Dendritic cell treated with granulocyte-macrophage colony-stimulating factor and Interleukin-4, amounts not matched to agents 40 ng/mL and 50 ng/mL, for 4 days (primary cell): Measurements from ENCODE around the gene TAF1L.
"Not testable (repeated sequence)": the region's sequence is repeated elsewhere in the genome, so short reads cannot be mapped to it uniquely, and the experiment has no call there.

Experiments
- H3K27ac Mint-ChIP-seq: one replicate; pipeline ENCODE4 v1.8.0; 2022; ENCODE audit warnings: mild to moderate bottlenecking, mixed read lengths
- H3K27me3 Mint-ChIP-seq: one replicate; pipeline ENCODE4 v1.8.0; 2022; ENCODE audit warnings: mild to moderate bottlenecking, mixed read lengths
- H3K36me3 Mint-ChIP-seq: one replicate; pipeline ENCODE4 v1.8.0; 2022; ENCODE audit warnings: low read depth, mixed read lengths
- H3K4me1 Mint-ChIP-seq: one replicate; pipeline ENCODE4 v1.8.0; 2022; ENCODE audit warnings: low read depth, mixed read lengths
- H3K4me3 Mint-ChIP-seq: one replicate; pipeline ENCODE4 v1.8.0; 2022; ENCODE audit warnings: mild to moderate bottlenecking, moderate library complexity, mixed read lengths
- H3K9me3 Mint-ChIP-seq: one replicate; pipeline ENCODE4 v1.8.0; 2022; ENCODE audit warnings: mixed read lengths
- intact Hi-C: fragments of 100-400 bp; cut with micrococcal nuclease; formaldehyde crosslinking; loops from one replicate; pipeline ENCODE4 v1.15.0; 2022

The TAF1L gene

GRCh38 chr9:32622948-32623347 is 12.5 kb downstream of the TAF1L start:
- H3K4me3 Mint-ChIP-seq = no peak overlapping the region
- intact Hi-C loops = no loop called here
- H3K36me3 Mint-ChIP-seq = no peaks in the 10 kb centered on the region
- no peak overlapping the region for H3K27ac Mint-ChIP-seq
- H3K4me1 Mint-ChIP-seq = no peaks in the 10 kb centered on the region
- H3K27me3 Mint-ChIP-seq = peaks cover 5% of the 10 kb centered on the region
- H3K9me3 Mint-ChIP-seq = no peaks in the 10 kb centered on the region

DNA sequence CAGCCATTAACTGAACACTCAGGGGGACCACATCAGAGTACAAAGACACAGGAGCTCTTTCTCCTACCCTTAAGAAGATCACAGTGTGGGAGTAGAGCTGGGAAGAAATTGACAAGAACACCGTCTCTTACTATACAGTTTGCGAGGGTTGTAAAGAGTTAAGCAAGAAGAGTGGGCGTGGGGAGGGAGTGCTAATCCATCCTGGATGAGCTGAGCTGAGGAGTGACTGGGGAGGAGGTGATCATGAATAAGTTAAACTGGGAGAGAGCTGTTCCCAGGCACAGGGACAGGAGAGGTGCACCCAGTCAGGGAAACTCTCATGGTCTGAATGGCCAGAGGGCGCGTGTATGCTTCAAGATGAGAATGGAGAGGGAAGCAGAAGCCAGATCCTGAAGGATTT is 17.2 kb downstream of the TAF1L start:
- Mint-ChIP-seq H3K27ac (no peak overlapping the region), H3K36me3 (no peaks in the 10 kb centered on the region), H3K27me3 (peaks cover 10% of the 10 kb centered on the region), H3K4me1 (no peaks in the 10 kb centered on the region), H3K4me3 (no peak overlapping the region), H3K9me3 (no peaks in the 10 kb centered on the region)
- intact Hi-C loops = no loop called here

DNA sequence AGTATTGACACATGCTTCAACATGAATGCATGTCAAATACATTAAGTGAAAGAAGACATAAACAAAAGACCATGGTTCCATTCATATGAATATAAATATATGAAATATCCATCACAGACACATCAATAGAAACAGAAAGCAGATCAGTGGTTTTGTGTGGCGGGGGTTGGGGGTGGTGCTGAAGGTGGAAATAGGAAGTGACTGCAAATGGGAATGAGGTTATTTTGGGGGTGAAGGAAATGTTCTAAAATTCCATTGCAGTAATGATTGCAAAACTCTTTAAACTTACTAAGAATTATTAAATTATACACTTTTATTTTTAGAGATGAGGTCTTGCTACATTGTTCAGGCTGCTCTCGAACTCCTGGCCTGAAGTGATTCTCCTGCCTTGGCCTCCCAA is 28.7 kb downstream of the TAF1L start:
- Mint-ChIP-seq H3K36me3 (no peaks in the 10 kb centered on the region), H3K27me3 (peaks cover 15% of the 10 kb centered on the region), H3K27ac (no peak overlapping the region), H3K4me1 (peaks cover 8% of the 10 kb centered on the region), H3K4me3 (no peak overlapping the region), H3K9me3 (no peaks in the 10 kb centered on the region)
- intact Hi-C loops = no loop called here

GRCh38 chr9:32603914-32604852 is 31.3 kb downstream of the TAF1L start:
- Mint-ChIP-seq H3K9me3 (no peaks in the 10 kb centered on the region), H3K27me3 (peaks cover 26% of the 10 kb centered on the region), H3K4me3 (no peak overlapping the region), H3K27ac (no peak overlapping the region), H3K36me3 (no peaks in the 10 kb centered on the region), H3K4me1 (peaks cover 13% of the 10 kb centered on the region)
- intact Hi-C loops = no loop called here

DNA sequence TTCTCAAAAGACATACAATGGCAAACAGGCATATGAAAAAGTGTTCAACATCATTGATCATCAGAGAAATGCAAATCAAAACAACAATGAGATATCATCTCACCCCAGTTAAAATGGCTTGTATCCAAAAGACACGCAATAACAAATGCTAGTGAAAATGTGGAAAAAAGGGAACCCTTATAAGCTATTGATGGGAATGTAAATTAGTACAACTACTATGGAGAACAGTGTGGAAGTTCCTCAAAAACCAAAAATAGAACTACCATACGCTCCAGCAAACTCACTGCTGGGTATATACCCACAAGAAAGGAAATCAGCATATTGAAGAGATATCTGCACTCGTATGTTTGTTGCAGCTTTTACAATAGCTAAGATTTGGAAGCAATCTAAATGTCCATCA is 36.4 kb downstream of the TAF1L start:
- H3K4me3 Mint-ChIP-seq, H3K27ac Mint-ChIP-seq, intact Hi-C loops, H3K36me3 Mint-ChIP-seq: not testable (repeated sequence)
- Mint-ChIP-seq H3K4me1 (peaks cover 21% of the 10 kb centered on the region), H3K9me3 (peaks cover 10% of the 10 kb centered on the region), H3K27me3 (peaks cover 26% of the 10 kb centered on the region)

DNA sequence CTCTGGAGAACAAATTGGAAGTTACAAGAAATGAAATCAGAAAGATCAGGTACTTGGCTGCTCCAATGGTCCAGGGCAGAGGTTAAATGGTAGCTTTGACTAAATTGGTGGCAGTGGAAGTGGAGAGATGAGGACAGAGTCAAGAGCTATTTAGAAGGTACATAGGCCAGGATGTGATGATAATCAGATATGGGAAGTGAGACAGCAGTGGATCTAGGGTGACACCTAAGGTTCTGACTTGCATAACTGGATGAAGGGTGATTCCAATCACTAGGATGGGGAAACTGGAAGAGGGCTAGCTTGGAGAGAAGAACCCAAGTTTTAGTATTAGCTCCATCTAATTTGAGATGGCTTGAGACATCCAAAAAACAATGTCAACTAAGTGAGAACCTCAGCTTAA is 38.5 kb downstream of the TAF1L start:
- Mint-ChIP-seq H3K4me3 (no peak overlapping the region), H3K27ac (no peak overlapping the region), H3K36me3 (no peaks in the 10 kb centered on the region), H3K9me3 (peaks cover 10% of the 10 kb centered on the region), H3K27me3 (peaks cover 25% of the 10 kb centered on the region), H3K4me1 (peaks cover 21% of the 10 kb centered on the region)
- intact Hi-C loops = no loop called here

DNA sequence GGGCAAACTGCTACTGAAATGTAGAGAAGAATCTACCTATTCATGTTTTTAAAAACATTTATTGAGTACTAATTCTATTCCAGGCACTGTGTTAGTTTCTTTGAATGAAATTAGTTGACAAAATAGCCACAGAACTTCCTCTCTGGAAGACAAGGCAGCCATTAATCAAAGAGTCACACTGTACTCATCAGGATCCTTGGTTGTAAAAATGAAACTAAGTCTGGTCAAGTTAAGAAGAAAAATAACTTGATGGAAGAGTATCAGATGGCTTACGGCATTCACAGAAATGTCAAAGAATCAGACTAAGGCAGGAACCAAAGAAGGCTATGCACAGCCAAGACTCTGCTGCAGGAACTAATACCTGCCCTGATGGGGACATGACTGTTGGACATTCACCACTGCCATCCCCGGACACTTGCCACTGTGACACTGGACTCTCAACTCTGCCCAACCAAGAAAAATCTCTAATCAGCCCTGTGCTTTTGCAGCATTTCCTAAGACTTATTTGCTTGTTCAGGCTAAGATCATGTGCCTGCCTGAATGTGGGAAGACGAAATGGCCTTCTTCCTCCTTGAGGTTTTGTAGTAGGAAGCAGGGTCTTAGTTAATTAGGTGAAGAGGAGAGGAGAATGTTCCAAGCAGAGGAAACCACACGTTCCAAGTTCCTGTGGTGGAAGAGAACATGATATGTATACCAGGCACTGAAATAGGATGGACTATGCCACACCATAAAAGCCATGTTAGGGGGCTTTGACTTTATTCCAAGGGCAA is 39.2 kb downstream of the TAF1L start:
- Mint-ChIP-seq H3K27ac (no peak overlapping the region), H3K27me3 (peaks cover 23% of the 10 kb centered on the region), H3K4me3 (no peak overlapping the region), H3K4me1 (peaks cover 21% of the 10 kb centered on the region), H3K9me3 (peaks cover 10% of the 10 kb centered on the region), H3K36me3 (no peaks in the 10 kb centered on the region)
- intact Hi-C loops = no loop called here

DNA sequence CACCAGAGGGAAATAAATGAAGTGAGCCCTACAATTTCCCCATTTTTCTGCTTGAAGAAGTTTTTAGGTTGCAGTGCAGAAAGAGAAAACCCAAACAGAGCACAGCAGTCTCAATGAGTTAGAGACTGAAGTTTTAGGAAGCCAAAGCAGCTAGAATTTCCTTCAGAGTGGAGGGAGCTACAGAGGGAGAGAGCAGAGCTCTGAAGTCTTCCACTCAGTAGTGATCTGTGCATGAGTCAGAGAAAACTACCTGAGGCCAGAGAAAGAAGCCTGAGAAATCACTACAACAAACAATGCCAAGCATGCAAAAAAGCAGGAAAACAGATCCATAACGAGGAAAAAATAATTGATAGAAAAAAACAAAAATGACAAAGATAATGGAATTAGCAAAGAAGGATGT is 44.6 kb downstream of the TAF1L start:
- no peaks in the 10 kb centered on the region for H3K9me3 Mint-ChIP-seq
- peaks cover 26% of the 10 kb centered on the region for H3K27me3 Mint-ChIP-seq
- H3K4me3 Mint-ChIP-seq = no peak overlapping the region
- intact Hi-C loops = no loop called here
- H3K4me1 Mint-ChIP-seq = peaks cover under 1% of the 10 kb centered on the region
- no peaks in the 10 kb centered on the region for H3K36me3 Mint-ChIP-seq
- no peak overlapping the region for H3K27ac Mint-ChIP-seq

GRCh38 chr9:32590476-32590875 is 45.0 kb downstream of the TAF1L start:
- no peak overlapping the region for H3K4me3 Mint-ChIP-seq
- intact Hi-C loops = no loop called here
- peaks cover 30% of the 10 kb centered on the region for H3K27me3 Mint-ChIP-seq
- no peaks in the 10 kb centered on the region for H3K4me1 Mint-ChIP-seq
- no peaks in the 10 kb centered on the region for H3K9me3 Mint-ChIP-seq
- no peak overlapping the region for H3K27ac Mint-ChIP-seq
- no peaks in the 10 kb centered on the region for H3K36me3 Mint-ChIP-seq

- no peaks in the 10 kb centered on the region for H3K36me3 Mint-ChIP-seq
- H3K4me3 Mint-ChIP-seq = no peak overlapping the region
- no peaks in the 10 kb centered on the region for H3K9me3 Mint-ChIP-seq
- peaks cover 33% of the 10 kb centered on the region for H3K27me3 Mint-ChIP-seq
- intact Hi-C loops = loop anchor here (1.0 kb wide), 1 partner anchor 379 kb away; no protein-coding TSS in a partner anchor
- H3K4me1 Mint-ChIP-seq = no peaks in the 10 kb centered on the region
- no peak overlapping the region for H3K27ac Mint-ChIP-seq
Measured at GRCh38 chr9:32589083-32589723, 46.3 kb downstream of the TAF1L start.

DNA sequence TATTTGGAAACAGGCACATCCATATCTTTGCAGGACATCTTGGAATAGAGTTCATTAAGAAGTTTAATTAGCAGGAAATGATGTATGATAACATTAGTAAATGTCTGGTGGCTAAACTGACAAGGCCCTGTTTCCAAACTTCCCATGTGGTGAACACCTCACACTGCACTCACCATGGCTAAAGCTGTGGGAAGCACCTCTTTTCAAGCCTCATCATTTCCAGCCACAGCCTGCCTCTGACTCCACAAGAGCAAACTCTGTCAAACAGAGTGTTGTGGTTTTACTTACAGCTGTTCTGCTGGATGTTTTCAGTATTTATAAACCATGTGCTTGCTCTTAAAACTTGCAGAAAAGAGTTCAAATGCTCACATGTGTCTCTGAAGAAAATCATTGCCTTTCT is 47.6 kb downstream of the TAF1L start:
- H3K4me1 Mint-ChIP-seq = no peaks in the 10 kb centered on the region
- no peaks in the 10 kb centered on the region for H3K9me3 Mint-ChIP-seq
- no peak overlapping the region for H3K27ac Mint-ChIP-seq
- H3K36me3 Mint-ChIP-seq = no peaks in the 10 kb centered on the region
- peaks cover 32% of the 10 kb centered on the region for H3K27me3 Mint-ChIP-seq
- no peak overlapping the region for H3K4me3 Mint-ChIP-seq
- intact Hi-C loops = no loop called here

GRCh38 chr9:32584784-32585183 is 50.7 kb downstream of the TAF1L start:
- intact Hi-C loops = no loop called here
- Mint-ChIP-seq H3K4me3 (no peak overlapping the region), H3K4me1 (no peaks in the 10 kb centered on the region), H3K27ac (no peak overlapping the region), H3K36me3 (no peaks in the 10 kb centered on the region), H3K9me3 (no peaks in the 10 kb centered on the region), H3K27me3 (peaks cover 35% of the 10 kb centered on the region)

GRCh38 chr9:32581512-32582143 is 53.8 kb downstream of the TAF1L start:
- Mint-ChIP-seq H3K4me1 (no peaks in the 10 kb centered on the region), H3K9me3 (no peaks in the 10 kb centered on the region), H3K27ac (no peak overlapping the region), H3K27me3 (peaks cover 43% of the 10 kb centered on the region), H3K4me3 (no peak overlapping the region), H3K36me3 (no peaks in the 10 kb centered on the region)
- intact Hi-C loops = no loop called here
